ENCODE data around the gene CCDC102A.
A peak's percentile ranks its signal among the peaks of the same experiment; 100 is the strongest.

Gene CCDC102A

GRCh38 chr16:57481421-57481820 is 55.0 kb downstream of the CCDC102A start:
- Mint-ChIP-seq H3K9me3 (no peaks in the 10 kb centered on the region), H3K27me3 (peaks cover 36 to 63% of the 10 kb centered on the region in 2 donors), H3K4me3 (no peak overlapping the region), H3K27ac (no peak overlapping the region), H3K36me3 (no peaks in the 10 kb centered on the region), H3K4me1 (peaks cover 28 to 51% of the 10 kb centered on the region in 2 donors)
- ATAC-seq (replicated peaks) (no peak), DNase-seq (no peak)

- DNase-seq: no peak
- Mint-ChIP-seq H3K4me3 (no peak overlapping the region), H3K9me3 (no peaks in the 10 kb centered on the region)
Measured at GRCh38 chr16:57480754-57481230, 55.6 kb downstream of the CCDC102A start.

GRCh38 chr16:57479976-57480753 is 56.2 kb downstream of the CCDC102A start:
- Mint-ChIP-seq H3K27ac (no peak overlapping the region), H3K9me3 (no peaks in the 10 kb centered on the region), H3K27me3 (peaks cover 31 to 55% of the 10 kb centered on the region in 2 donors), H3K4me1 (peaks cover 31 to 52% of the 10 kb centered on the region in 2 donors), H3K36me3 (no peaks in the 10 kb centered on the region), H3K4me3 (peak overlapping the region in 1 of 2 donors; percentile 39)
- no peak for DNase-seq
- no peak for ATAC-seq (replicated peaks)

More at GRCh38 chr16:57480754-57481230, 55.6 kb downstream of the CCDC102A start:
- no peak for ATAC-seq (replicated peaks)
- peaks cover 36 to 61% of the 10 kb centered on the region in 2 donors for H3K27me3 Mint-ChIP-seq
- peaks cover 31 to 52% of the 10 kb centered on the region in 2 donors for H3K4me1 Mint-ChIP-seq
- no peak overlapping the region for H3K27ac Mint-ChIP-seq
- no peaks in the 10 kb centered on the region for H3K36me3 Mint-ChIP-seq

- DNase-seq (no peak), ATAC-seq (replicated peaks) (no peak)
- peaks cover 24 to 47% of the 10 kb centered on the region in 2 donors for H3K27me3 Mint-ChIP-seq
- peak overlapping the region; percentile 66 to 74 for H3K4me3 Mint-ChIP-seq
- no peaks in the 10 kb centered on the region for H3K36me3 Mint-ChIP-seq
- H3K9me3 Mint-ChIP-seq: no peaks in the 10 kb centered on the region
- H3K4me1 Mint-ChIP-seq: peaks cover 32 to 55% of the 10 kb centered on the region in 2 donors
- no peak overlapping the region for H3K27ac Mint-ChIP-seq
Measured at GRCh38 chr16:57479205-57479975, 57.0 kb downstream of the CCDC102A start.

- H3K36me3 Mint-ChIP-seq: peaks cover 3 to 4% of the 10 kb centered on the region in 2 donors
- no peak for DNase-seq
- peak overlapping the region; percentile 59 for H3K27ac Mint-ChIP-seq
- no peaks in the 10 kb centered on the region for H3K9me3 Mint-ChIP-seq
- peaks cover 18 to 43% of the 10 kb centered on the region in 2 donors for H3K27me3 Mint-ChIP-seq
- peak overlapping the region; percentile 51 to 74 for H3K4me3 Mint-ChIP-seq
- peak; percentile 78 for ATAC-seq (replicated peaks)
- peaks cover 32 to 55% of the 10 kb centered on the region in 2 donors for H3K4me1 Mint-ChIP-seq
Measured at GRCh38 chr16:57478396-57479204, 57.8 kb downstream of the CCDC102A start.

GRCh38 chr16:57477531-57478202 is 58.7 kb downstream of the CCDC102A start:
- H3K27me3 Mint-ChIP-seq: peaks cover 18 to 37% of the 10 kb centered on the region in 2 donors
- no peaks in the 10 kb centered on the region for H3K9me3 Mint-ChIP-seq
- peaks cover 32 to 55% of the 10 kb centered on the region in 2 donors for H3K4me1 Mint-ChIP-seq
- peaks cover 3 to 4% of the 10 kb centered on the region in 2 donors for H3K36me3 Mint-ChIP-seq
- ATAC-seq (replicated peaks) (no peak), DNase-seq (no peak)
- no peak overlapping the region for H3K27ac Mint-ChIP-seq
- peak overlapping the region in 1 of 2 donors; percentile 17 for H3K4me3 Mint-ChIP-seq

GRCh38 chr16:57476546-57477410 is 59.6 kb downstream of the CCDC102A start:
- H3K4me3 Mint-ChIP-seq: no peak overlapping the region
- H3K4me1 Mint-ChIP-seq: peaks cover 34 to 55% of the 10 kb centered on the region in 2 donors
- DNase-seq: no peak
- no peak overlapping the region for H3K27ac Mint-ChIP-seq
- no peak for ATAC-seq (replicated peaks)
- H3K27me3 Mint-ChIP-seq: peaks cover 18 to 28% of the 10 kb centered on the region in 2 donors
- no peaks in the 10 kb centered on the region for H3K9me3 Mint-ChIP-seq
- H3K36me3 Mint-ChIP-seq: peaks cover 6 to 11% of the 10 kb centered on the region in 2 donors

- DNase-seq: peak; percentile 60
- Mint-ChIP-seq H3K9me3 (no peaks in the 10 kb centered on the region), H3K36me3 (peaks cover 10 to 11% of the 10 kb centered on the region in 2 donors)
Measured at GRCh38 chr16:57475711-57476339, 60.5 kb downstream of the CCDC102A start.

GRCh38 chr16:57474671-57475661 is 61.4 kb downstream of the CCDC102A start:
- no peak for DNase-seq
- Mint-ChIP-seq H3K4me1 (peaks cover 29 to 49% of the 10 kb centered on the region in 2 donors), H3K36me3 (peaks cover 13 to 14% of the 10 kb centered on the region in 2 donors), H3K27ac (peak overlapping the region; percentile 37), H3K9me3 (no peaks in the 10 kb centered on the region), H3K4me3 (no peak overlapping the region), H3K27me3 (peaks cover 3 to 11% of the 10 kb centered on the region in 2 donors)
- ATAC-seq (replicated peaks): no peak

More at GRCh38 chr16:57475711-57476339, 60.5 kb downstream of the CCDC102A start:
- Mint-ChIP-seq H3K27ac (peak overlapping the region; percentile 14), H3K4me1 (peaks cover 34 to 55% of the 10 kb centered on the region in 2 donors), H3K4me3 (no peak overlapping the region), H3K27me3 (peaks cover 11 to 18% of the 10 kb centered on the region in 2 donors)
- peak; percentile 77 to 83 for ATAC-seq (replicated peaks)

GRCh38 chr16:57473906-57474305 is 62.5 kb downstream of the CCDC102A start:
- Mint-ChIP-seq H3K27ac (no peak overlapping the region), H3K36me3 (peaks cover 20 to 25% of the 10 kb centered on the region in 2 donors), H3K4me3 (no peak overlapping the region), H3K4me1 (peaks cover 23 to 40% of the 10 kb centered on the region in 2 donors), H3K9me3 (no peaks in the 10 kb centered on the region), H3K27me3 (peaks cover 0 to 5% of the 10 kb centered on the region in 2 donors)
- DNase-seq (no peak), ATAC-seq (replicated peaks) (no peak)

GRCh38 chr16:57473176-57473840 is 63.1 kb downstream of the CCDC102A start:
- no peak overlapping the region for H3K4me3 Mint-ChIP-seq
- ATAC-seq (replicated peaks): no peak
- no peak overlapping the region for H3K27ac Mint-ChIP-seq
- peaks cover 26 to 31% of the 10 kb centered on the region in 2 donors for H3K36me3 Mint-ChIP-seq
- H3K27me3 Mint-ChIP-seq: no peaks in the 10 kb centered on the region
- no peak for DNase-seq
- no peaks in the 10 kb centered on the region for H3K9me3 Mint-ChIP-seq
- H3K4me1 Mint-ChIP-seq: peaks cover 19 to 36% of the 10 kb centered on the region in 2 donors

Data from stimulated activated naive B cell treated with anti-CD40 and anti-IgM and Interleukin-4, amounts not matched to agents 10 μg/mL and 1 μg/mL and 100 μg/mL, for 72 hours (primary cell).